ENCODE results near the gene MSI2.

- no peak for TF ChIP-seq CTCF (IDR thresholded peaks at IDR 0.05)
- TF ChIP-seq POLR2A (IDR thresholded peaks at IDR 0.05), result no peak
Observed at GRCh38 chr17:57381498-57381897, 125.2 kb downstream of the MSI2 start.
